ENCODE data around the gene ERBIN. TPM values are rescaled to one million over a fixed set of nuclear protein-coding genes. Genes with fewer than 3 reads are reported as not detected.
"Not testable (repeated sequence)": the region's sequence is repeated elsewhere in the genome, so short reads cannot be mapped to it uniquely, and the experiment has no call there.

ERBIN gene
- total RNA-seq, 4 donors from 2014 or later = 78.2 to 104 (median 95.3) TPM

- TF ChIP-seq POLR2A (IDR thresholded peaks at IDR 0.05) = no peak
- TF ChIP-seq, protein P1, sequence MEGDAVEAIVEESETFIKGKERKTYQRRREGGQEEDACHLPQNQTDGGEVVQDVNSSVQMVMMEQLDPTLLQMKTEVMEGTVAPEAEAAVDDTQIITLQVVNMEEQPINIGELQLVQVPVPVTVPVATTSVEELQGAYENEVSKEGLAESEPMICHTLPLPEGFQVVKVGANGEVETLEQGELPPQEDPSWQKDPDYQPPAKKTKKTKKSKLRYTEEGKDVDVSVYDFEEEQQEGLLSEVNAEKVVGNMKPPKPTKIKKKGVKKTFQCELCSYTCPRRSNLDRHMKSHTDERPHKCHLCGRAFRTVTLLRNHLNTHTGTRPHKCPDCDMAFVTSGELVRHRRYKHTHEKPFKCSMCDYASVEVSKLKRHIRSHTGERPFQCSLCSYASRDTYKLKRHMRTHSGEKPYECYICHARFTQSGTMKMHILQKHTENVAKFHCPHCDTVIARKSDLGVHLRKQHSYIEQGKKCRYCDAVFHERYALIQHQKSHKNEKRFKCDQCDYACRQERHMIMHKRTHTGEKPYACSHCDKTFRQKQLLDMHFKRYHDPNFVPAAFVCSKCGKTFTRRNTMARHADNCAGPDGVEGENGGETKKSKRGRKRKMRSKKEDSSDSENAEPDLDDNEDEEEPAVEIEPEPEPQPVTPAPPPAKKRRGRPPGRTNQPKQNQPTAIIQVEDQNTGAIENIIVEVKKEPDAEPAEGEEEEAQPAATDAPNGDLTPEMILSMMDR (IDR thresholded peaks at IDR 0.05) = no peak
- no peak overlapping the region for H3K4me3 ChIP-seq (ENCODE audit: low read depth, poor library complexity, severe bottlenecking)
- intact Hi-C loops (cut with DNase I; ENCODE audit: low total_unique reads) = no loop called here
- DNase-seq (ENCODE audit: low spot score in 2 of 2) = no peak
- 95 to 97% methylated on average over 3 of the region's 3 CpGs for WGBS, 2 donors
These were observed 14.1 kb upstream of the ERBIN start for GRCh38 chr5:65912311-65912710.

GRCh38 chr5:65913519-65913918 is 12.9 kb upstream of the ERBIN start:
- no peak overlapping the region for H3K4me3 ChIP-seq (ENCODE audit: low read depth, poor library complexity, severe bottlenecking)
- DNase-seq (ENCODE audit: low spot score in 2 of 2) = no peak
- 69 to 76% methylated on average over 3 of the region's 3 CpGs for WGBS, 2 donors
- TF ChIP-seq, protein P1 (IDR thresholded peaks at IDR 0.05) = no peak
- no peak for TF ChIP-seq POLR2A (IDR thresholded peaks at IDR 0.05)
- intact Hi-C loops (cut with DNase I; ENCODE audit: low total_unique reads) = no loop called here

DNA sequence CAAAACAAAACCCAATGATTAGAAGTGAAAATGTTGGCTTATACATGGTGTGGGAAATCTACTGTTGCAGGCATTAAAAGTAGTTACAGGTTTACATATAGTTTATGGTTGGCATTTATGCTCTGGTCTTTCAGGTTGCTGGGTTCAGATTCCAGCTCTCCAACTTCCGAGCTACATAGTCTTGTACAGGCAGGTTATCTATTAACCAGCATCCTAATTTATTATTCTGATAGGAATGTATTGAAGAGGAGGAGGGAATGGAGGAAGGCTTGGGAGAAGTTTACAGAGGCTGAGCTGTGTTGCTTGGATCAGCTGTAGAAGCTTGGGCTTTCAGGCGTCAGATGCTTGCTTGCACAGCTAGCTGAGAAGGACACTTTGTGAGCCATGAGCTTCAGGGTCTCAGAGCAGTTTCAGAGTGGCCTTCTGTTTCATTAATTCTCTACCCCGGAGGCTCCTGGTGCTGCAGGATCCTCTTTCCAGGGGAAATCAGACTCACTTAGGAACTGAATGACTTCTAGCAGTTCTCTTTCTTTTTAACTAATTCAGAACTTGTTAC is 11.7 kb upstream of the ERBIN start:
- intact Hi-C loops (cut with DNase I; ENCODE audit: low total_unique reads) = no loop called here
- DNase-seq (ENCODE audit: low spot score in 2 of 2) = no peak
- TF ChIP-seq, protein P1 (IDR thresholded peaks at IDR 0.05) = no peak
- no peak for TF ChIP-seq POLR2A (IDR thresholded peaks at IDR 0.05)
- WGBS, 2 donors = 51 to 53% methylated on average over 3 of the region's 3 CpGs
- H3K4me3 ChIP-seq (ENCODE audit: low read depth, poor library complexity, severe bottlenecking) = no peak overlapping the region

GRCh38 chr5:65915661-65916060 is 10.7 kb upstream of the ERBIN start:
- H3K4me3 ChIP-seq (ENCODE audit: low read depth, poor library complexity, severe bottlenecking); intact Hi-C loops (cut with DNase I; ENCODE audit: low total_unique reads); DNase-seq (ENCODE audit: low spot score in 2 of 2): not testable (repeated sequence)
- 90 to 92% methylated on average over 6 of the region's 6 CpGs for WGBS, 2 donors

DNA sequence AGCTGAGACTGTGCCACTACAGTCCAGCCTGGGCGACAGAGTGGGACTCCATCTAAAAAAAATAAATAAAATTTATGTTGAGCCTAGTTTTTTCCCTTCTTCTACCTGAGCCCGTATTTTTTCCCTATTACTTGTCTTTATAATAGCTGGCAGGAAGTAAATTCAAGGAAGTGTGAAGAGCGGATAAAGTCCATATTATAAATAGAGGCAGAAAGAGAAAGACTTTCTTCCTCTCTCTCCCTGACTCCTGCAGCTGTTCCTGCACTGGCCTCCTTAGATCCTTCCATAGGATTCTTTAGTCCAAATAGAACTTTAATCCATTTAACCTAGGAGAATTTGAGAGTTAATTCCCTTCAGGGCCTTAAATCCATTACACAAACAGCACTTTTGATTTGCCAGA is 10.3 kb upstream of the ERBIN start:
- no peak overlapping the region for H3K4me3 ChIP-seq (ENCODE audit: low read depth, poor library complexity, severe bottlenecking)
- intact Hi-C loops (cut with DNase I; ENCODE audit: low total_unique reads) = no loop called here
- TF ChIP-seq, protein P1 (IDR thresholded peaks at IDR 0.05) = no peak
- TF ChIP-seq POLR2A (IDR thresholded peaks at IDR 0.05) = no peak
- DNase-seq (ENCODE audit: low spot score in 2 of 2) = no peak
- WGBS, 2 donors = 88 to 94% methylated on average over 3 of the region's 3 CpGs

DNA sequence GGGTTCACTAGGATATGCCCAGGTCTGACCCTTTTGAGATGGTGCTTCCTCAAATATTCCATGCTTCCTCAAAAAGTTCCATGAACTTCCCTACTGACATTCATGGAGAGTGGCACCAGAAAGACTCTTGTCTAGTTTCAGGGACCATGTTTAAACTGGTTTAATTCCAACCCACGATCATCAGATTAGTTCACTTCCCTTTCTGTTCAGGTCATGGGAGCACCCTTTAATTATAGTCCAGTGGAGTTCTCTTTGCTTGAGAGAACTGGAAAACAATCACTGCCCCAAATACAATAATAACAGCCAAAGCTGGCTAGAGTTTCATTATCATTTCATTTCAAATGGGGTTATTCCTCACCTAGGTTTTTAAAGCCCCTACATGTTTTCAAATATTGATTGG is 9.7 kb upstream of the ERBIN start:
- TF ChIP-seq POLR2A (IDR thresholded peaks at IDR 0.05) = no peak
- TF ChIP-seq, protein P1 (IDR thresholded peaks at IDR 0.05) = no peak
- H3K4me3 ChIP-seq (ENCODE audit: low read depth, poor library complexity, severe bottlenecking) = no peak overlapping the region
- no peak for DNase-seq (ENCODE audit: low spot score in 2 of 2)
- WGBS, 2 donors = 46 to 70% methylated on average over 1 of the region's 1 CpG
- intact Hi-C loops (cut with DNase I; ENCODE audit: low total_unique reads) = no loop called here
